Endothelial cell (in vitro differentiated cells): ENCODE measurements around the gene BACE2. TPM values are rescaled to one million over a fixed set of nuclear protein-coding genes. Genes with fewer than 3 reads are reported as not detected.

Experiments used
- DNase-seq: peaks from one replicate; pipeline ENCODE4 v3.0.0; 2021; ENCODE audit warnings: low spot score
- H3K27ac Mint-ChIP-seq: one replicate; pipeline ENCODE4 v1.8.0; 2021; ENCODE audit warnings: mixed read lengths, inconsistent platforms; ENCODE audit not compliant: unreplicated experiment
- H3K27me3 Mint-ChIP-seq: one replicate; pipeline ENCODE4 v1.8.0; 2021; ENCODE audit warnings: mild to moderate bottlenecking, moderate library complexity, mixed read lengths, inconsistent platforms; ENCODE audit not compliant: unreplicated experiment
- H3K36me3 Mint-ChIP-seq: one replicate; pipeline ENCODE4 v1.8.0; 2021; ENCODE audit warnings: mild to moderate bottlenecking, low read depth, mixed read lengths, inconsistent platforms; ENCODE audit not compliant: unreplicated experiment
- H3K4me1 Mint-ChIP-seq: one replicate; pipeline ENCODE4 v1.8.0; 2021; ENCODE audit warnings: mild to moderate bottlenecking, mixed read lengths, inconsistent platforms; ENCODE audit not compliant: unreplicated experiment
- H3K4me3 Mint-ChIP-seq: one replicate; pipeline ENCODE4 v1.8.0; 2021; ENCODE audit warnings: mild to moderate bottlenecking, mixed read lengths, inconsistent platforms; ENCODE audit not compliant: unreplicated experiment
- H3K9me3 Mint-ChIP-seq: one replicate; pipeline ENCODE4 v1.8.0; 2021; ENCODE audit warnings: mixed read lengths, inconsistent platforms; ENCODE audit not compliant: unreplicated experiment
- CTCF ChIP-seq: fragments of 200-600 bp; sonication (generic); IDR thresholded peaks from one replicate; pipeline ENCODE4 v1.5.0; 2021; ENCODE audit warnings: antibody characterized with exemption; ENCODE audit not compliant: unreplicated experiment
- total RNA-seq: library from RNA; stranded (reverse); fragmentation: NEBNext Ultra II Directional; extraction: Animal tissue kit (Norgen Biotek cat#: 25700); gene quantifications from one replicate; pipeline ENCODE4 v1.2.1, GENCODE V29; 2021; ENCODE audit not compliant: unreplicated experiment

BACE2 gene
- total RNA-seq, 1 donor from 2014 or later: 151 TPM

- H3K4me1 Mint-ChIP-seq: peaks cover 28% of the 10 kb centered on the region
- H3K4me3 Mint-ChIP-seq: no peak overlapping the region
- no peak for TF ChIP-seq CTCF
- DNase-seq: no peak
- peaks cover 14% of the 10 kb centered on the region for H3K27me3 Mint-ChIP-seq
- H3K9me3 Mint-ChIP-seq: no peaks in the 10 kb centered on the region
- peaks cover 14% of the 10 kb centered on the region for H3K36me3 Mint-ChIP-seq
- no peak overlapping the region for H3K27ac Mint-ChIP-seq
These were observed 14.5 kb upstream of the BACE2 start for GRCh38 chr21:41153443-41153842.

- Mint-ChIP-seq H3K27me3 (peaks cover 11% of the 10 kb centered on the region), H3K27ac (no peak overlapping the region), H3K4me1 (peaks cover 15% of the 10 kb centered on the region), H3K9me3 (no peaks in the 10 kb centered on the region), H3K36me3 (peaks cover 15% of the 10 kb centered on the region), H3K4me3 (no peak overlapping the region)
- DNase-seq: no peak
- no peak for TF ChIP-seq CTCF
These were observed 11.8 kb upstream of the BACE2 start for GRCh38 chr21:41156142-41156541.

GRCh38 chr21:41158026-41158425 is 9.9 kb upstream of the BACE2 start:
- no peak for TF ChIP-seq CTCF
- Mint-ChIP-seq H3K9me3 (no peaks in the 10 kb centered on the region), H3K4me3 (no peak overlapping the region), H3K27ac (no peak overlapping the region), H3K36me3 (peaks cover 15% of the 10 kb centered on the region), H3K27me3 (peaks cover 8% of the 10 kb centered on the region), H3K4me1 (peaks cover 11% of the 10 kb centered on the region)
- no peak for DNase-seq

GRCh38 chr21:41160036-41160435 is 7.9 kb upstream of the BACE2 start:
- peaks cover 4% of the 10 kb centered on the region for H3K27me3 Mint-ChIP-seq
- DNase-seq: no peak
- H3K36me3 Mint-ChIP-seq: peaks cover 8% of the 10 kb centered on the region
- no peak overlapping the region for H3K27ac Mint-ChIP-seq
- TF ChIP-seq CTCF: no peak
- H3K9me3 Mint-ChIP-seq: no peaks in the 10 kb centered on the region
- no peak overlapping the region for H3K4me3 Mint-ChIP-seq
- H3K4me1 Mint-ChIP-seq: no peaks in the 10 kb centered on the region

- no peak overlapping the region for H3K27ac Mint-ChIP-seq
- H3K36me3 Mint-ChIP-seq: peaks cover 8% of the 10 kb centered on the region
- TF ChIP-seq CTCF: no peak
- no peak for DNase-seq
- peaks cover under 1% of the 10 kb centered on the region for H3K27me3 Mint-ChIP-seq
- H3K4me3 Mint-ChIP-seq: no peak overlapping the region
- no peaks in the 10 kb centered on the region for H3K9me3 Mint-ChIP-seq
- H3K4me1 Mint-ChIP-seq: peaks cover 5% of the 10 kb centered on the region
These were observed 6.5 kb upstream of the BACE2 start for GRCh38 chr21:41161428-41161827.
